BLaER1 (cell line): Measurements from ENCODE around the gene ZNF396.

Source experiments
- H3K27ac ChIP-seq: shearing (Covaris generic); formaldehyde crosslinking; 2 replicates; pipeline ENCODE4 v1.8.1; 2022
- H3K27me3 ChIP-seq: shearing (Covaris generic); formaldehyde crosslinking; 2 replicates; pipeline ENCODE4 v1.8.1; 2022
- H3K36me3 ChIP-seq: shearing (Covaris generic); formaldehyde crosslinking; 2 replicates; pipeline ENCODE4 v1.8.1; 2022
- H3K4me1 ChIP-seq: shearing (Covaris generic); formaldehyde crosslinking; 2 replicates; pipeline ENCODE4 v1.8.1; 2022
- H3K4me2 ChIP-seq: shearing (Covaris generic); formaldehyde crosslinking; 2 replicates; pipeline ENCODE4 v1.8.1; 2022
- H3K4me3 ChIP-seq: shearing (Covaris generic); formaldehyde crosslinking; 2 replicates; pipeline ENCODE4 v1.8.1; 2022
- H3K9ac ChIP-seq: shearing (Covaris generic); formaldehyde crosslinking; 2 replicates; pipeline ENCODE4 v1.8.1; 2022
- H3K9me3 ChIP-seq: shearing (Covaris generic); formaldehyde crosslinking; 2 replicates; pipeline ENCODE4 v1.8.1; 2022
- H4K20me1 ChIP-seq: shearing (Covaris generic); formaldehyde crosslinking; 2 replicates; pipeline ENCODE4 v1.8.1; 2022
- Cebpa-rat ChIP-seq: shearing (Covaris generic); IDR thresholded peaks from 2 replicates; pipeline ENCODE4 v1.8.1; 2022

Gene ZNF396

DNA sequence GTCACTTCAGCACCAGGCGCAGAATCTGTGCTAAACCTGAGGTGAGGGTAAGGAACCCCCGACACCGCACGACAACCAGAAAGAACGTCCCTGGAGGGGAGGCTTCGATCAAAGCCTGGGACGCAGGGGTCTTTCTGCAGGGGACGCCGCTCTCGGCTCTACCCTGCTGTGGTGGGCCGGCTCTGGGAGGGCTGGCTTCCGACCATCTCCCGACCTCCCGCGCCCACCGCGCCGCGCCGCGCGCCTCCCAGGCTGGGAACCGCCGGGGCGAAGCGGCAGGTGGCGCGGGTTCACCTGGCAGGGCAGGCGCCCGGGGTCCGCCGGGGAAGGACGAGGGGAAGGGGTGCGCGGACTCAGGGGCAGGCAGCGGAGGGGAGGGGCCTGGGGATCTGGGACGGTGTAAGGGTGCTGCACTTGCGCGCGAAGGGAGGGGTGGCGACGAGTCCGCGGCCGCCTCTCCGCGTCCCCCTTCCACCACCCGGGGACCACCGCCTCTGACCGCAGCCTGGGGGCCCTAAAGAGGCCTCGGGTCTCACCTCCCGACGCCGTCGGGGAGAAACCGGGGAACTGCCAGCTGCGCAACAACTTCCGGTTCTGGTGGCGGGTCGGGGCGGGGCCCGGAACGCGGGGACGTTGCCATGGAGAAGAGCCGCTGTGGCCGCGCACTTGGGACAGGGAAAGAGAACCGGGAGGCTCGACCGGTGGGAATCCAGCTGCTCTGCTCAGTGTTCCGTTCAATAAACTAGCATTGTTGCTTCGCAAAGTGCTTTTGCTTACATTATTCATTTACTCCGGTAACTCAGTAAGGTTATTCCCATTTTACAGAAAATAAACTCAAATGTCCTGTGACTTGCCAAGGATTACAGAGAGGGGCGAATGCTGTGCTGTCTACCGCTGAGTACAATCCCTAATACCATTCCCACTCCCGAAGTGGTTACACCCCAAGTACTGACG, at the start of gene ZNF396:
Gene ZNF396, minus strand, starts transcription at position 596 of the 954 bp plus-strand sequence. CDS start 3,045 bp downstream, outside the sequence.
- Histone ChIP-seq H3K36me3 (no peaks in the 10 kb centered on the region), H3K9me3 (no peaks in the 10 kb centered on the region), H3K27me3 (peaks cover 10% of the 10 kb centered on the region), H3K9ac (peak within 1 kb of the TSS; percentile 69; the same call in 1 of the 2 replicates), H3K4me3 (peak within 1 kb of the TSS; percentile 78), H4K20me1 (no peaks in the 10 kb centered on the region), H3K4me2 (peak within 1 kb of the TSS; percentile 96), H3K4me1 (peaks cover 15% of the 10 kb centered on the region), H3K27ac (0 out of 2 replicates have a peak within 1 kb of the TSS, but pooled peaks have one; percentile 28)
- TF ChIP-seq Cebpa-rat, result no peak

DNA sequence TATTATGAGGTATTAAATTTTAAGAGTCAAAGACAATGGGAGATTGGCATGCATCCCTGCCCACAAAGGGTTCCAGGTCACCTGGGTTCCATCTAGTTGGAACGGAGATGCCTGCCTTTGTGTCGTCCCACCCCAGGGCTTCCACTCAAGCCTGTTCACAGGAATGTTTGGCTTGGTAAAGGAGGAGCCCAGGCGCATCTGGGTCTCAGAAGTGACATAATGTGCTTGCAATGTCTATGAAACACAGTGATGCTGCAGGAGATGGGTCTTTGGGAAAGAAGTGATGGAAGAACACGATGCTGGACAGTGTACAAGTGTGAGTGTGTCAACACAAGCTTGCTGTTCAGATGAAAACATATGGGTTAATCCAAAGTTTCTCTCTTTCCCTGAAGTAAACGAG, 49.6 kb upstream of the ZNF396 start:
- Histone ChIP-seq H4K20me1 (no peaks in the 10 kb centered on the region), H3K27ac (no peak overlapping the region), H3K4me2 (no peak overlapping the region)

DNA sequence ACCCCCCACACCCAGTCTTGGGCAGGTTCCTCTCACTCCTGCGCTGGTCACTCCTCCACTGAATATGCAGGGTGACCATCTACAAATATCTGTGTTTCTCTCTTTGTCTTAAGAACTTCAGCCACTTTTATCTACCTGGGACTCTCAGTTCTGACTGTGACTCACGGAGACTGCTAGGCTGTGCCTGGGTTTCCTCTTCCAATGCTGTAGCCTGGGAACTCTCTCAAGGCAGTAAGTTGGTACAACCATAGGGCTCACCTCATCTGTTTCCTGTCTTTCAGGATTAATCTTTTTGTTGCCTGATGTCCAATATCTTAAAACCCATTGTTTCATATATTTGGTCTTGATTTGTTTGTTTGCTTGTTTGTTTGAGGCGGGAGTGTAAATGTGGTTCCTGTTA, 47.2 kb upstream of the ZNF396 start:
- H3K9ac ChIP-seq, result no peak overlapping the region
- H3K9me3 ChIP-seq, result peaks cover 3% of the 10 kb centered on the region; the same call in 1 of the 2 replicates

More for the DNA sequence above, 49.6 kb upstream of the ZNF396 start:
- Histone ChIP-seq H3K27me3 (no peaks in the 10 kb centered on the region), H3K4me3 (no peak overlapping the region), H3K36me3 (no peaks in the 10 kb centered on the region), H3K4me1 (no peaks in the 10 kb centered on the region), H3K9me3 (no peaks in the 10 kb centered on the region), H3K9ac (no peak overlapping the region)
- TF ChIP-seq Cebpa-rat, result no peak

DNA sequence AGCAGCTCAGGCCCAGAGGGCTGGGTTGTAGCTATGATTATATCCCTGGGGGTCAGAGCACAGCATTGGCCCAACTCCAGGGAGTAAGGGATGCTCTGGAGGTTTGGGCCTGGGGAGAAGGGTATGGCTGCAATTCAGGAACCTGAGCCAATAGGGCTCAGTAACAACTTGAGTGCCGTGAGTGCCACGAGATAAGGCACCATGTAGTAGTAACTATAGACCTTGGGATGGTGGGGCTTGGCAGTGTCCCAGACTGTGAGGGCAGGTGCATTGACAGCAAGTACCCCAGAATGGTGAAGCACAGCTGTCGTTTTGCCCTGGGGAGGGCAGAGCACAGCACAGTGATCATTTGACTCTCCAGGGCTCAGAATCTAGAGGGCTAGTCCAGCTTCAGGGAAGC, 45.1 kb upstream of the ZNF396 start:
- no peak overlapping the region for H3K4me2 ChIP-seq
- H3K27me3 ChIP-seq, result no peaks in the 10 kb centered on the region
- TF ChIP-seq Cebpa-rat, result no peak
- no peak overlapping the region for H3K9ac ChIP-seq
- H3K27ac ChIP-seq, result no peak overlapping the region
- H3K36me3 ChIP-seq, result no peaks in the 10 kb centered on the region
- H3K4me1 ChIP-seq, result no peaks in the 10 kb centered on the region
- peaks cover 14% of the 10 kb centered on the region for H3K9me3 ChIP-seq
- no peak overlapping the region for H3K4me3 ChIP-seq
- H4K20me1 ChIP-seq, result no peaks in the 10 kb centered on the region

More for the DNA sequence above, 47.2 kb upstream of the ZNF396 start:
- Histone ChIP-seq H3K4me2 (no peak overlapping the region), H3K4me3 (no peak overlapping the region), H3K27me3 (no peaks in the 10 kb centered on the region), H3K4me1 (no peaks in the 10 kb centered on the region), H3K27ac (no peak overlapping the region), H3K36me3 (no peaks in the 10 kb centered on the region), H4K20me1 (no peaks in the 10 kb centered on the region)
- no peak for TF ChIP-seq Cebpa-rat

DNA sequence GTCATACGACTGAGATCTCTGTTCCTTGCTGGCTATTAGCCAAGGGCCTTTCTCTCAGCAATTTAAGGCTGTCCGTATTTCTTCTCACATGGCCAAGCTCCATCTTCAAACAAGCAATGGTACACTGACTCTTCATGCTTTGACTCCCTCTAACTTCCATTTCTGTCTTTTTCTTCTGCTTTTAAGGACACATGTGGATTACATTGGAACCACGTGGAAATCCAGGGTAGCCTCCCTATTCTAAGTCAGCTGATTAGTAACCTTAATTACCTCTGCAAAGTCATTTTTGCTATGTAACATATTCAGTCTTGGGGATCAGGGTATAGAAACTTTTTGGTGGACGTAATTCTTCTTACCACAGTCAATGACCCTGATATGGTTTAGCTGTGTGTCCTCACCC, 41.5 kb upstream of the ZNF396 start:
- Histone ChIP-seq H3K36me3 (no peaks in the 10 kb centered on the region), H3K27me3 (no peaks in the 10 kb centered on the region), H3K27ac (no peak overlapping the region), H3K4me2 (no peak overlapping the region), H4K20me1 (no peaks in the 10 kb centered on the region), H3K4me1 (no peaks in the 10 kb centered on the region), H3K4me3 (no peak overlapping the region), H3K9me3 (peaks cover 19% of the 10 kb centered on the region), H3K9ac (no peak overlapping the region)
- TF ChIP-seq Cebpa-rat, result no peak

DNA sequence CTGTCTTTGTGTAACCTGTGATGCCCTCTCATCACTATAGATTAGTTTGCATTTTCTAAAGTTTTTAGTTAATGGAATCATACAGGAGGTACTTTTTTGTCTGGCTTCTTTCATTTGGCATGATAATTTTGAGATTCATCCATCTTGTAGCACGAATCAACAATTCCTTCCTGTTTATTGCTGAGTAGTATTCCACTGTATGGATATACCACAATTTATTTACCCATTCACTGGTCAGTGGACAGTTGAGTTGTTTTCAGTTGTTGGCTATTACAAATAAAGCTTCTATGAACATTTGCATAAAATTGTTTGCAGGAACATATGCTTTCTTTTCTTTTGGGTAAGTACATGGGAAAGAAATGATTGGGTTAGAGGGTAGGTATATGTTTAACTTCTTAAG, 40.1 kb upstream of the ZNF396 start:
- TF ChIP-seq Cebpa-rat, result no peak
- H3K27ac ChIP-seq, result no peak overlapping the region
- no peak overlapping the region for H3K4me3 ChIP-seq
- no peak overlapping the region for H3K9ac ChIP-seq
- H3K9me3 ChIP-seq, result peaks cover 19% of the 10 kb centered on the region
- H3K4me1 ChIP-seq, result peaks cover 10% of the 10 kb centered on the region
- no peaks in the 10 kb centered on the region for H3K36me3 ChIP-seq
- H4K20me1 ChIP-seq, result no peaks in the 10 kb centered on the region
- no peak overlapping the region for H3K4me2 ChIP-seq
- H3K27me3 ChIP-seq, result no peaks in the 10 kb centered on the region

DNA sequence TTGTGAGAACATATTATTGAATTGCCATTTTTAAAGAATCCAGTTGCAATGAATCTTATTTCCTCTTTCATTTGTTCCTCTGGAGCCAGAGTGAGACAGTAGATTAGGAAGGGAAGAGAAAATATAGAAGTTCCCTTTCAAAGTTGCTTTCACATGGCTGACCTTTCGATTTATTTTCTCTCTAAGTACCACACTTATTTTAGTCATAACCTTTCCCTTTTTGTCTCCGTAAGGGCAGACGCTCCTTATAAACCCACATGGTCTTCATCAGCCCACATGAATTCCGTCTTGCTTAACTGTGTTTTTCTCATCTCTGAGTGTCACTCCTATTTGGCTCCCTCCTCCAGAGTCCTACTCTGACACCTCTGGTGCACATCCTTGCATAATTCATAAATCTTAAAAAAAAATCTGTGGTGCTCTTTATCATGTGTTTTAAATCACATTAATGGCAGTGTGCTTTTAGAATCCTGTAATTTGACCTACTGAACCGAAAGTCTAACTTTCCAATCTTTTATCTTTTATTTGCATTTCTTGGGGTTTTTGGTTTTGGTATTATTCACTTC, 38.5 kb upstream of the ZNF396 start:
- Histone ChIP-seq H3K27ac (no peak overlapping the region), H3K4me2 (no peak overlapping the region)

DNA sequence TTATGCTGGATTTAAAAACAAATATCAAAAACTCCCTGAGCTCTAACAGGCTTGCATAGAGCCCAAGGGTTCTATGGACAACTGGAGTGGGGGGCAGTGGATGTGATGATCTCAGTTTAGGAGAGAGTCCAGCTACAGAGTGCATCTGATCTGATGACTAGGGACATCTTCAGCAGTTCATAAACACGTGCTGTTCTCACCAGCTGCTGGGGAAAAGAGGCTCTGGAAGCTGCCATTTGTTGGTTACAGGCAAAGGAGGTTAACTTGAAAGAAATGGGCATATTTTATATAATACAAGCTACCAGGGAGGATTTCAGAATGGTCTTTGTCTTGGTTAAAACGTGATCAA, 36.0 kb upstream of the ZNF396 start:
- Histone ChIP-seq H4K20me1 (no peaks in the 10 kb centered on the region), H3K27ac (no peak overlapping the region), H3K9ac (no peak overlapping the region), H3K4me2 (peak overlapping the region; percentile 39; the same call in 1 of the 2 replicates), H3K4me3 (no peak overlapping the region), H3K27me3 (no peaks in the 10 kb centered on the region), H3K4me1 (peaks cover 23% of the 10 kb centered on the region), H3K36me3 (no peaks in the 10 kb centered on the region), H3K9me3 (peaks cover 7% of the 10 kb centered on the region; the same call in 1 of the 2 replicates)
- no peak for TF ChIP-seq Cebpa-rat

More for the DNA sequence above, 38.5 kb upstream of the ZNF396 start:
- Histone ChIP-seq H3K36me3 (no peaks in the 10 kb centered on the region), H3K4me1 (peaks cover 14% of the 10 kb centered on the region), H3K9me3 (peaks cover 19% of the 10 kb centered on the region), H4K20me1 (no peaks in the 10 kb centered on the region), H3K9ac (no peak overlapping the region), H3K27me3 (no peaks in the 10 kb centered on the region), H3K4me3 (no peak overlapping the region)
- no peak for TF ChIP-seq Cebpa-rat

DNA sequence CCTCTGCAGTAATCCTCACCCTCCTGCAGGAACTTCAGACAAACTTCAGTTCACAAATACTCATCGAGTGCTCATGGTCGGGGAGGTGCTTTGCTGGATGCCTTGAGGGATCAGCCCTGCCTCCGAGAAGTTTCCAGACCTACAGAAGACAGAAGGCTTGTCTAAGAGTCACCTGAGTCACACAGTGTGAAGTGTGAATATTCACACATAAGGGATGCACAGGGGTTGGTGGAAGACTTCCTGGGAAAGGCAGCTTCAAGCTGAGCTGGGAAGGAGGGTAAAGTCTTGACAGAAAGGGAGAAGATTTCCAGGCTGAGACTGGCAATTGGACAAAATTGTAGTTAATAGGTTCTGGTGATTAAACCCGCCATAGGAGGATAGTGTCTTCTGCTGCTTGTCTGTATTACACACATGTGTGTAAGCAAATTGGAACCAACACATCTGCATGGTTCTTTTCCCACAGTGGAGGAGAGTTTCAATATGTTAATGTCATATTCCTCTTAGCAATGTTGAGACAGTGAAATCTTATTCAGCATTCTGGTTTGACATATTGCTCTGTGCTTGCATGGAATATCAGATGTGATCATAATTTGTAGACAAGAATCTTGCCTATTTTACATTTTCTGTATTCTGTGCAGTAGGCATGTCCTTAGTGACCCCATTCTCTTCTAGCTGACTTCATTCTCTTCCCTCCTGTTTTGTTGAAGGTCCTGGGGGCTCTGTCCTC, 34.7 kb upstream of the ZNF396 start:
- no peaks in the 10 kb centered on the region for H3K27me3 ChIP-seq
- peaks cover 23% of the 10 kb centered on the region for H3K4me1 ChIP-seq
- H3K27ac ChIP-seq, result no peak overlapping the region
- no peak overlapping the region for H3K9ac ChIP-seq
- H3K4me2 ChIP-seq, result no peak overlapping the region; the same call in 1 of the 2 replicates
- no peak overlapping the region for H3K4me3 ChIP-seq
- H3K36me3 ChIP-seq, result no peaks in the 10 kb centered on the region
- H4K20me1 ChIP-seq, result no peaks in the 10 kb centered on the region
- no peak for TF ChIP-seq Cebpa-rat
- H3K9me3 ChIP-seq, result no peaks in the 10 kb centered on the region
